ENCODE data around the gene CBX7.

CBX7 gene

GRCh38 chr22:39090426-39091064 is 61.9 kb downstream of the CBX7 start:
- no peak for DNase-seq

GRCh38 chr22:39089928-39090327 is 62.6 kb downstream of the CBX7 start:
- DNase-seq: no peak

- no peak for DNase-seq
These were observed 63.8 kb downstream of the CBX7 start for GRCh38 chr22:39088685-39089032.

GRCh38 chr22:39087881-39088684 is 64.4 kb downstream of the CBX7 start:
- no peak for DNase-seq

GRCh38 chr22:39087098-39087497 is 65.4 kb downstream of the CBX7 start:
- DNase-seq: no peak

GRCh38 chr22:39084666-39085065 is 67.8 kb downstream of the CBX7 start:
- DNase-seq: no peak

- no peak for DNase-seq
These were observed 69.0 kb downstream of the CBX7 start for GRCh38 chr22:39083212-39084165.

- DNase-seq: no peak
These were observed 70.9 kb downstream of the CBX7 start for GRCh38 chr22:39081598-39081997.

- DNase-seq: no peak
These were observed 71.5 kb downstream of the CBX7 start for GRCh38 chr22:39081016-39081415.

All from fibroblast of skin of right quadriceps (primary cell).